ENCODE results near the gene PTPN5. TPM values are rescaled to one million over a fixed set of nuclear protein-coding genes. Genes with fewer than 3 reads are reported as not detected.

PTPN5 gene
- total RNA-seq, 4 donors from 2014 or later = 0.44 to 1.1 (median 0.56) TPM; not detected in 1

DNA sequence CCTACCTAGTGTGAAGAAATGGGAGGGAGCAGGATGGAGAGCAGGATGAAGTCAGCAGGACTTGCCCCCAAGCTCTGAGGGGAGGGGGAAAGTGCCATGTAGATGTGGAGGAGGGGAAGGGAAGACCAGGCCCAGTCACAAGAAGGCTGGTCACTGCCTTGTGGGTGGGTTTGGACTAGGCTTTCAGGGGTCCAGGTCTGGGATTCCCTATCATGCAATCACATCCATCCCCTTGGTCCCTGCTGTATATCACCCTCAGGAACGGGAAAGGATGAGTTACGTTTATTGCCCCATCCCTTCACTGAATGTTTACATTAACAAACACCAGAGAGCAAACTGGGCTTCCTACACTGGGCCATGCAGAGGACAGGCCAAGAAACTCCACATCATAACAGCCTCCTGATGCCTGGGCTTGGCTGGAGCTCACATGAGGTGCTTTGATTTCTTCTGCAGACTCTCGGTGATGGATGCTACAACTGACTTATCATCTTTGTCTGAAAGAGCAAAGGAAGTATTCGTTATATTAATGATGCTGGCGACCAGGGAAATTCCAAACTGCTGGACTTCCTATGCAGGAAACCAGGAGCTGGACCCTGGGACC is 87.5 kb downstream of the PTPN5 start:
- Histone ChIP-seq H3K9me3 (no peaks in the 10 kb centered on the region), H3K4me3 (replicated peaks in 1 of 3) (no peak overlapping the region), H3K36me3 (peaks cover 0 to 7% of the 10 kb centered on the region in 2 donors), H3K27ac (no peak overlapping the region), H3K27me3 (no peaks in the 10 kb centered on the region), H3K4me1 (peaks cover 23 to 30% of the 10 kb centered on the region in 2 donors)
- 89 to 92% methylated on average over 5 of the region's 5 CpGs for WGBS, 2 donors
- intact Hi-C loops (cut with DNase I) = loop anchor here (5.0 kb wide), 1 partner anchor 72 kb away; the partner anchor contains the start of gene SPTY2D1
- TF ChIP-seq POLR2A (IDR thresholded peaks at IDR 0.05) = no peak
- TF ChIP-seq, protein P1, sequence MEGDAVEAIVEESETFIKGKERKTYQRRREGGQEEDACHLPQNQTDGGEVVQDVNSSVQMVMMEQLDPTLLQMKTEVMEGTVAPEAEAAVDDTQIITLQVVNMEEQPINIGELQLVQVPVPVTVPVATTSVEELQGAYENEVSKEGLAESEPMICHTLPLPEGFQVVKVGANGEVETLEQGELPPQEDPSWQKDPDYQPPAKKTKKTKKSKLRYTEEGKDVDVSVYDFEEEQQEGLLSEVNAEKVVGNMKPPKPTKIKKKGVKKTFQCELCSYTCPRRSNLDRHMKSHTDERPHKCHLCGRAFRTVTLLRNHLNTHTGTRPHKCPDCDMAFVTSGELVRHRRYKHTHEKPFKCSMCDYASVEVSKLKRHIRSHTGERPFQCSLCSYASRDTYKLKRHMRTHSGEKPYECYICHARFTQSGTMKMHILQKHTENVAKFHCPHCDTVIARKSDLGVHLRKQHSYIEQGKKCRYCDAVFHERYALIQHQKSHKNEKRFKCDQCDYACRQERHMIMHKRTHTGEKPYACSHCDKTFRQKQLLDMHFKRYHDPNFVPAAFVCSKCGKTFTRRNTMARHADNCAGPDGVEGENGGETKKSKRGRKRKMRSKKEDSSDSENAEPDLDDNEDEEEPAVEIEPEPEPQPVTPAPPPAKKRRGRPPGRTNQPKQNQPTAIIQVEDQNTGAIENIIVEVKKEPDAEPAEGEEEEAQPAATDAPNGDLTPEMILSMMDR (IDR thresholded peaks at IDR 0.05) = no peak
- no peak for DNase-seq

- intact Hi-C loops (cut with DNase I) = loop anchor here (5.0 kb wide), 1 partner anchor 71 kb away; the partner anchor contains the start of gene SPTY2D1
- H3K4me1 ChIP-seq = peaks cover 23 to 30% of the 10 kb centered on the region in 2 donors
- no peaks in the 10 kb centered on the region for H3K9me3 ChIP-seq
- H3K36me3 ChIP-seq = peaks cover 0 to 7% of the 10 kb centered on the region in 2 donors
- TF ChIP-seq POLR2A (IDR thresholded peaks at IDR 0.05) = no peak
- TF ChIP-seq, protein P1 (IDR thresholded peaks at IDR 0.05) = no peak
- no peak overlapping the region for H3K4me3 ChIP-seq (replicated peaks in 1 of 3)
- DNase-seq = no peak
- no peaks in the 10 kb centered on the region for H3K27me3 ChIP-seq
- 85 to 94% methylated on average over 2 of the region's 2 CpGs for WGBS, 2 donors
- no peak overlapping the region for H3K27ac ChIP-seq
Observed at GRCh38 chr11:18703001-18703763, 88.4 kb downstream of the PTPN5 start.

GRCh38 chr11:18701614-18702216 is 89.9 kb downstream of the PTPN5 start:
- peaks cover 0 to 7% of the 10 kb centered on the region in 2 donors for H3K36me3 ChIP-seq
- H3K4me1 ChIP-seq = peaks cover 23 to 30% of the 10 kb centered on the region in 2 donors
- no peak for TF ChIP-seq POLR2A (IDR thresholded peaks at IDR 0.05)
- TF ChIP-seq, protein P1 (IDR thresholded peaks at IDR 0.05) = no peak
- WGBS, 2 donors = 96% methylated on average over 17 of the region's 17 CpGs
- no peak overlapping the region for H3K4me3 ChIP-seq (replicated peaks in 1 of 3)
- intact Hi-C loops (cut with DNase I) = loop anchor here (5.0 kb wide), 1 partner anchor 69 kb away; the partner anchor contains the start of gene SPTY2D1
- no peak for DNase-seq
- H3K27ac ChIP-seq = no peak overlapping the region
- H3K27me3 ChIP-seq = no peaks in the 10 kb centered on the region
- H3K9me3 ChIP-seq = no peaks in the 10 kb centered on the region

DNA sequence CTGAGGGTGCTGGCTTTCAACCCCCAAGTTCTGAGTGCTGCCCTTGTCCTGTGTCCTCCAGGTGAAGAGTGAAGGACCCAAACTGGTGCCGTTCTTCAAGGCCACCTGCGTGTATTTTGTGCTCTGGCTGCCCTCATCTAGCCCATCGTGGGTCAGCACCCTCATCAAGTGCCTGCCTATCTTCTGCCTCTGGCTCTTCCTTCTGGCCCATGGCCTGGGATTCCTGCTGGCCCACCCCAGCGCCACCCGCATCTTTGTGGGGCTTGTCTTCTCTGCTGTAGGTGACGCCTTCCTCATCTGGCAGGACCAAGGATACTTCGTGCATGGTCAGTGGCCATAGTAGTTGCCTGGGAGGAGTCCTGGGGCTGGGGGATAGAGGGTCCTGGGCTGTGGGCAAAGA is 90.7 kb downstream of the PTPN5 start:
- H3K27ac ChIP-seq = no peak overlapping the region
- 96 to 100% methylated on average over 5 of the region's 7 CpGs for WGBS, 2 donors
- intact Hi-C loops (cut with DNase I) = loop anchor here (5.0 kb wide), 1 partner anchor 69 kb away; the partner anchor contains the start of gene SPTY2D1

More for the DNA sequence above, 90.7 kb downstream of the PTPN5 start:
- H3K9me3 ChIP-seq = no peaks in the 10 kb centered on the region
- H3K27me3 ChIP-seq = no peaks in the 10 kb centered on the region
- no peak overlapping the region for H3K4me3 ChIP-seq (replicated peaks in 1 of 3)
- TF ChIP-seq POLR2A (IDR thresholded peaks at IDR 0.05) = no peak
- TF ChIP-seq, protein P1 (IDR thresholded peaks at IDR 0.05) = no peak
- no peak for DNase-seq
- peaks cover 21 to 30% of the 10 kb centered on the region in 2 donors for H3K4me1 ChIP-seq
- H3K36me3 ChIP-seq = peaks cover 0 to 7% of the 10 kb centered on the region in 2 donors
